HCT116 (cell line): ENCODE measurements around the gene BRWD1. TPM values are rescaled to one million over a fixed set of nuclear protein-coding genes. Genes with fewer than 3 reads are reported as not detected.

Source experiments
- ATAC-seq: fragments of 200-7000 bp; cut with Tn5 transposase; 2 replicates; pipeline ENCODE4 v1.9.1; 2020; ENCODE audit warnings: mild to moderate bottlenecking, moderate library complexity
- BruUV-seq: library from RNA; stranded (reverse); fragments of 400-500 nt; replicated peaks from 2 replicates; lab custom pipeline; 2021; lab: Mats Ljungman, UMichigan
- CTCF ChIA-PET: fragments of 300-600 bp; sonication (Branson Sonifier 250); formaldehyde crosslinking; loops from one replicate; lab custom pipeline; 2021; ENCODE audit warnings: antibody characterized with exemption; lab: Charles Lee
- POLR2A ChIA-PET: fragments of 300-600, 350-600 bp; sonication (Branson Sonifier 250); formaldehyde crosslinking; loops from one replicate; lab custom pipeline; 2021; ENCODE audit warnings: antibody characterized with exemption; lab: Charles Lee
- RAD21 ChIA-PET, 2 experiments: fragments of 300-600 bp; sonication (Branson Sonifier 250); formaldehyde crosslinking; loops; one replicate each; lab custom pipeline; 2023; ENCODE audit warnings: low total read pairs in 2 of 2; ENCODE audit not compliant: uncharacterized antibody in 2 of 2, unreplicated experiment in 2 of 2, low non-redundant PET in 1 of 2; lab: Charles Lee
- DNase-seq: peaks from one replicate; pipeline ENCODE4 v3.0.0-alpha.2; 2010; ENCODE audit warnings: low read depth, low spot score
- H2AFZ ChIP-seq: fragments of 200-600 bp; shearing (Covaris generic), sonication (generic); 2 replicates; pipeline ENCODE4 v1.6.1; 2017; ENCODE audit warnings: low read depth, mixed run types, mixed read lengths, antibody characterized with exemption, low read length; ENCODE audit not compliant: poor library complexity, severe bottlenecking
- H3K27ac ChIP-seq: 2 replicates; pipeline ENCODE4 v1.5.1; 2012; ENCODE audit warnings: low read depth, low read length
- H3K27me3 ChIP-seq: fragments of 200-600 bp; sonication (generic); 2 replicates; pipeline ENCODE4 v1.6.1; 2016; ENCODE audit warnings: mixed run types, low read length, mixed read lengths; ENCODE audit not compliant: insufficient read depth
- H3K36me3 ChIP-seq, 2 experiments: fragments of 200-500 bp in 1 of 2; fragments of 200-600 bp in 1 of 2; sonication (Bioruptor generic) in 1 of 2; sonication (generic) in 1 of 2; 2 replicates each; pipeline versions ENCODE4 v1.5.1 to v1.6.1; 2014 to 2016; ENCODE audit warnings: low read length in 2 of 2, inconsistent platforms in 1 of 2, mixed read lengths in 1 of 2, mixed run types in 1 of 2; ENCODE audit not compliant: insufficient read depth in 2 of 2, control insufficient read depth in 1 of 2
- H3K4me1 ChIP-seq, 2 experiments: fragments of 200-600 bp in 1 of 2; sonication (generic) in 1 of 2; 2 replicates each; pipeline versions ENCODE4 v1.5.1 to v1.6.1; 2012 to 2017; ENCODE audit warnings: low read length in 2 of 2, inconsistent platforms in 1 of 2, mild to moderate bottlenecking in 1 of 2, mixed read lengths in 1 of 2, mixed run types in 1 of 2, moderate library complexity in 1 of 2; ENCODE audit not compliant: insufficient read depth in 2 of 2, control insufficient read depth in 1 of 2
- H3K4me2 ChIP-seq: fragments of 200-600 bp; sonication (generic); 2 replicates; pipeline ENCODE4 v1.6.1; 2017; ENCODE audit warnings: mixed run types, low read length, mixed read lengths
- H3K4me3 ChIP-seq, 2 experiments: fragments of 200-600 bp in 1 of 2; sonication (generic) in 1 of 2; replicated peaks in 1 of 2; 2 replicates each; pipeline ENCODE4 v1.5.1; 2011 to 2016; ENCODE audit warnings: low read length in 2 of 2, control low read depth in 1 of 2, low read depth in 1 of 2, mild to moderate bottlenecking in 1 of 2, mixed read lengths in 1 of 2, mixed run types in 1 of 2
- H3K79me2 ChIP-seq: fragments of 200-600 bp; sonication (generic); 2 replicates; pipeline ENCODE4 v1.6.1; 2017; ENCODE audit warnings: mild to moderate bottlenecking, mixed run types, low read length, moderate library complexity, mixed read lengths; ENCODE audit not compliant: insufficient read depth
- H3K9ac ChIP-seq: fragments of 200-600 bp; sonication (generic); 2 replicates; pipeline ENCODE4 v1.6.1; 2016; ENCODE audit warnings: low read length, mixed read lengths
- H3K9me2 ChIP-seq: fragments of 200-600 bp; sonication (generic), shearing (Covaris generic); 2 replicates; pipeline ENCODE4 v1.6.1; 2017; ENCODE audit warnings: mixed run types, mild to moderate bottlenecking, moderate library complexity; ENCODE audit not compliant: insufficient read depth
- H3K9me3 ChIP-seq, 2 experiments: fragments of 200-500 bp in 1 of 2; fragments of 200-600 bp in 1 of 2; sonication (Bioruptor generic) in 1 of 2; sonication (generic) in 1 of 2; 2 replicates each; pipeline ENCODE4 v1.6.1; 2014 to 2017; ENCODE audit warnings: low read length in 2 of 2, mixed read lengths in 2 of 2, inconsistent platforms in 1 of 2, low read depth in 1 of 2, mild to moderate bottlenecking in 1 of 2, mixed run types in 1 of 2, moderate library complexity in 1 of 2; ENCODE audit not compliant: control insufficient read depth in 1 of 2, insufficient read depth in 1 of 2
- H4K20me1 ChIP-seq: fragments of 200-600 bp; sonication (generic), shearing (Covaris generic); 2 replicates; pipeline ENCODE4 v1.6.1; 2017; ENCODE audit warnings: mixed run types, mild to moderate bottlenecking, moderate library complexity; ENCODE audit not compliant: insufficient read depth
- CTCF ChIP-seq, 3 experiments: fragments of 200-600 bp in 1 of 3; sonication (generic) in 1 of 3; IDR thresholded peaks in 2 of 3; conservative IDR thresholded peaks in 1 of 3; 2 replicates each; pipeline ENCODE4 v1.5.1; 2012 to 2017; ENCODE audit warnings: low read depth in 2 of 3, low read length in 2 of 3, antibody characterized with exemption in 1 of 3, borderline replicate concordance in 1 of 3, control low read depth in 1 of 3, mild to moderate bottlenecking in 1 of 3, mixed read lengths in 1 of 3, mixed run types in 1 of 3, moderate library complexity in 1 of 3; ENCODE audit not compliant: insufficient read depth in 1 of 3
- EZH2phosphoT487 ChIP-seq: fragments of 200-600 bp; IDR thresholded peaks from 2 replicates; pipeline ENCODE4 v1.6.1; 2018; ENCODE audit warnings: antibody characterized with exemption, borderline replicate concordance
- JUND ChIP-seq: IDR thresholded peaks from 2 replicates; pipeline ENCODE4 v1.6.1; 2012
- RAD21 ChIP-seq: IDR thresholded peaks from 2 replicates; pipeline ENCODE4 v1.6.1; 2012; ENCODE audit warnings: low read depth, mild to moderate bottlenecking
- SIN3A ChIP-seq: IDR thresholded peaks from 2 replicates; pipeline ENCODE4 v1.6.1; 2012; ENCODE audit warnings: low read depth
- TCF7L2 ChIP-seq: IDR thresholded peaks from 2 replicates; pipeline ENCODE4 v1.7.0; 2011; ENCODE audit warnings: borderline replicate concordance, inconsistent platforms; ENCODE audit not compliant: insufficient read depth, insufficient read length; ENCODE audit errors: extremely low read depth
- intact Hi-C: fragments of 100-400 bp; cut with micrococcal nuclease; formaldehyde crosslinking; loops from 2 replicates; pipeline ENCODE4 v1.10.0; 2022
- total RNA-seq: library from RNA; stranded (reverse); gene quantifications from one replicate; pipeline ENCODE4 v1.2.1, GENCODE V29; 2021; ENCODE audit not compliant: unreplicated experiment
- TF ChIP-seq, protein P1 (sequence below): IDR thresholded peaks from 2 replicates; pipeline ENCODE4 v1.6.1; 2011; ENCODE audit warnings: mild to moderate bottlenecking, low read length, moderate library complexity; ENCODE audit not compliant: insufficient replicate concordance; ENCODE audit errors: extremely low read depth
- TF ChIP-seq, protein P2 (sequence below): IDR thresholded peaks from 2 replicates; pipeline ENCODE4 v1.6.1; 2012

Gene BRWD1
- total RNA-seq, 1 experiment from 2014 or later: 33.1 TPM

- CTCF ChIA-PET: interaction anchor here (0.6 kb wide), 1 partner anchor 9 kb away, joined by 3 read pairs; no protein-coding TSS in a partner anchor
- no peaks in the 10 kb centered on the region for H3K27me3 ChIP-seq
- TF ChIP-seq CTCF (IDR thresholded peaks at IDR 0.05 in 2 of 3, conservative IDR thresholded peaks at IDR 0.05 in 1 of 3; ENCODE audit: borderline replicate concordance in 1 of 3, insufficient read depth in 1 of 3, low read depth in 2 of 3, low read length in 2 of 3) (peak; percentile 22 to 35 (median 25); a peak in 3 of 6 replicates), SIN3A (no peak), RAD21 (peak; percentile 36; the same call in 1 of the 2 replicates)
- TF ChIP-seq, all 23 proteins: peak for 2
- no peaks in the 10 kb centered on the region for H3K9me3 ChIP-seq
- ATAC-seq: no peak
- no peak overlapping the region for H2AFZ ChIP-seq
- RAD21 ChIA-PET: interaction anchor here in 1 of 2 experiments (0.7 kb wide), 1 partner anchor 506 kb away, joined by 3 read pairs; no protein-coding TSS in a partner anchor
- H3K79me2 ChIP-seq: peaks cover 54% of the 10 kb centered on the region
- no peak overlapping the region for H3K4me2 ChIP-seq
- intact Hi-C loops: no loop called here
- DNase-seq: no peak
- no TSS peak for BruUV-seq
- peaks cover 22 to 54% of the 10 kb centered on the region in 2 experiments; a peak in 3 of 4 replicates for H3K36me3 ChIP-seq
- H3K27ac ChIP-seq: no peak overlapping the region
- no peaks in the 10 kb centered on the region for H3K9me2 ChIP-seq
- H3K4me3 ChIP-seq: no peak overlapping the region
- H4K20me1 ChIP-seq: peaks cover 3% of the 10 kb centered on the region; the same call in 1 of the 2 replicates
- no peak overlapping the region for H3K9ac ChIP-seq
- POLR2A ChIA-PET: no interaction called here
- H3K4me1 ChIP-seq: no peaks in the 10 kb centered on the region
Measured at GRCh38 chr21:39175154-39175553, 138.3 kb downstream of the BRWD1 start.

DNA sequence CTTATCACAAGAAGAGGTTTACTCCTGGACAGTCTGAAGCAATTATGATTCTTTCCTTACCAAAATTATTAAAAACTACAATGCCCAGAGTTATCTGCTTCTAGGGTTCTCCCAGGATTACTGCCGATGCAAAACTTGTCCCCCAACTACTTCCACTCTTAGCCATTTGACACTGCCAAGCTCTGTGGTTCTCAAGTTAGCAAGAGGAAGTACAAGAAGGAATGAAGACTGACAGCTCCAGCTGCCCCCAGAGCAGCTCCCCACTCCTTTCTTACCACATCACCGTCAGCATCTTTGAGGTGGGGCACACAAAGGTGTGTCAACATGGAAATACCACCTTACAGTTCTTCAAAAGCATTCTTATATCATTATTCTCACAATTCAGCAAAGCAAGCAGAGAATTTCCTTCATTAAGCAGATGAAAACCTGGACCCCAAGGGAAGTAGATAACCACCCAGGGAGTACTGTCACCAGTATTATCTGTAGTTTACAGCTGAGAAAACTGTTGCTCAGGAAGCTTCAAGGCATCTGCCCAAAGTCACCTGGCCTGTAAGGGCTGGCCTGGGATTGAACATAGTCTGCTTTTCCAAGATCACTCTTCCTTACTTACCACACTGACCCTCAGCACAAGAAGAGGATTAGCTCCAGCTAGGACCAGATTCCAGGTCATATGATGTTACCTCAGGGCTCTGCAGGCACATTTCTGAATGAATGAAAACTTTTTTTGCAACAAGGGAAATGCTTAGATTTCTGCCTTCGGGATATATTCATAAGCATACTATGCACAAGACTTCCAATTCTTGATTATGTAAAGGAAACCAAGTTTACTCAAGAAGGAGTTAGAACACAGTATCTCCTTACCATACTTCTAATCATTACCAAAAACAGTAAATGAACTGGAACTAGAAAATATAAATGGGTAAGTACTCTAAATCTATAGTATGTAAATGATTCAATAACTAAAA, 139.4 kb downstream of the BRWD1 start:
- DNase-seq (no peak), ATAC-seq (no peak)
- Histone ChIP-seq H3K36me3 (peaks cover 14 to 50% of the 10 kb centered on the region in 2 experiments; a peak in 3 of 4 replicates), H3K27ac (no peak overlapping the region), H3K4me2 (no peak overlapping the region), H3K9me3 (no peaks in the 10 kb centered on the region), H2AFZ (no peak overlapping the region), H3K4me1 (no peaks in the 10 kb centered on the region), H3K79me2 (peaks cover 42% of the 10 kb centered on the region), H3K9me2 (no peaks in the 10 kb centered on the region), H3K27me3 (no peaks in the 10 kb centered on the region), H4K20me1 (peaks cover 3% of the 10 kb centered on the region; the same call in 1 of the 2 replicates), H3K9ac (no peak overlapping the region), H3K4me3 (no peak overlapping the region)
- RAD21 ChIA-PET: no interaction called here
- intact Hi-C loops: no loop called here
- CTCF ChIA-PET: interaction anchor here (0.6 kb wide), 1 partner anchor 10 kb away, joined by 3 read pairs; no protein-coding TSS in a partner anchor
- POLR2A ChIA-PET: no interaction called here
- no TSS peak for BruUV-seq
- TF ChIP-seq JUND (no peak), RAD21 (no peak), TCF7L2 (no peak), EZH2phosphoT487 (no peak)
- TF ChIP-seq, protein P1, sequence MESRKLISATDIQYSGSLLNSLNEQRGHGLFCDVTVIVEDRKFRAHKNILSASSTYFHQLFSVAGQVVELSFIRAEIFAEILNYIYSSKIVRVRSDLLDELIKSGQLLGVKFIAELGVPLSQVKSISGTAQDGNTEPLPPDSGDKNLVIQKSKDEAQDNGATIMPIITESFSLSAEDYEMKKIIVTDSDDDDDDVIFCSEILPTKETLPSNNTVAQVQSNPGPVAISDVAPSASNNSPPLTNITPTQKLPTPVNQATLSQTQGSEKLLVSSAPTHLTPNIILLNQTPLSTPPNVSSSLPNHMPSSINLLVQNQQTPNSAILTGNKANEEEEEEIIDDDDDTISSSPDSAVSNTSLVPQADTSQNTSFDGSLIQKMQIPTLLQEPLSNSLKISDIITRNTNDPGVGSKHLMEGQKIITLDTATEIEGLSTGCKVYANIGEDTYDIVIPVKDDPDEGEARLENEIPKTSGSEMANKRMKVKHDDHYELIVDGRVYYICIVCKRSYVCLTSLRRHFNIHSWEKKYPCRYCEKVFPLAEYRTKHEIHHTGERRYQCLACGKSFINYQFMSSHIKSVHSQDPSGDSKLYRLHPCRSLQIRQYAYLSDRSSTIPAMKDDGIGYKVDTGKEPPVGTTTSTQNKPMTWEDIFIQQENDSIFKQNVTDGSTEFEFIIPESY: no peak
- TF ChIP-seq, protein P2, sequence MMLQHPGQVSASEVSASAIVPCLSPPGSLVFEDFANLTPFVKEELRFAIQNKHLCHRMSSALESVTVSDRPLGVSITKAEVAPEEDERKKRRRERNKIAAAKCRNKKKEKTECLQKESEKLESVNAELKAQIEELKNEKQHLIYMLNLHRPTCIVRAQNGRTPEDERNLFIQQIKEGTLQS: no peak
